H1 (cell line): ENCODE measurements around the gene DOK3. TPM values are rescaled to one million over a fixed set of nuclear protein-coding genes. Genes with fewer than 3 reads are reported as not detected.
A peak's percentile ranks its signal among the peaks of the same experiment; 100 is the strongest.

Experiments used
- CTCF ChIA-PET: fragments of 300-600 bp; sonication (Branson Sonifier 250); formaldehyde crosslinking; loops from one replicate; lab custom pipeline; 2021; ENCODE audit not compliant: partially characterized antibody; lab: Charles Lee
- POLR2A ChIA-PET: fragments of 300-600 bp; sonication (Branson Sonifier 250); formaldehyde crosslinking; loops from one replicate; lab custom pipeline; 2021; ENCODE audit warnings: inconsistent platforms; ENCODE audit not compliant: partially characterized antibody; lab: Charles Lee
- DNase-seq, 2 experiments: peaks; one replicate each; pipeline versions ENCODE4 v3.0.0 to v3.0.0-alpha.2; 2010 to 2022; ENCODE audit warnings: low spot score in 2 of 2, low read depth in 1 of 2, mixed read lengths in 1 of 2
- FAIRE-seq: peaks from 2 replicates; lab custom pipeline; 2011; peaks lifted over from hg19 to GRCh38; lab: Jason Lieb, UNC
- H2AFZ ChIP-seq: 2 replicates; pipeline ENCODE4 v1.8.1; 2012; ENCODE audit warnings: low read length, inconsistent platforms
- H2AK5ac ChIP-seq: 2 replicates; pipeline ENCODE4 v1.6.1; 2013; ENCODE audit warnings: low read depth, low read length
- H2BK120ac ChIP-seq: replicated peaks from 2 replicates; pipeline ENCODE3; 2013; ENCODE audit warnings: low read depth, low read length, inconsistent platforms
- H2BK12ac ChIP-seq: 2 replicates; pipeline ENCODE4 v1.6.1; 2013; ENCODE audit warnings: low read depth, low read length
- H2BK15ac ChIP-seq: 2 replicates; pipeline ENCODE4 v1.6.1; 2013; ENCODE audit warnings: low read length
- H2BK20ac ChIP-seq: 2 replicates; pipeline ENCODE4 v1.6.1; 2013; ENCODE audit warnings: low read length
- H2BK5ac ChIP-seq: 2 replicates; pipeline ENCODE4 v1.6.1; 2013; ENCODE audit warnings: low read depth, low read length
- H3K14ac ChIP-seq: 2 replicates; pipeline ENCODE4 v1.6.1; 2013; ENCODE audit warnings: inconsistent platforms; ENCODE audit not compliant: insufficient read length
- H3K18ac ChIP-seq: 2 replicates; pipeline ENCODE4 v1.6.1; 2013; ENCODE audit warnings: low read length; ENCODE audit errors: extremely low read depth
- H3K23ac ChIP-seq: 2 replicates; pipeline ENCODE4 v1.6.1; 2013; ENCODE audit warnings: inconsistent platforms; ENCODE audit not compliant: insufficient read length
- H3K23me2 ChIP-seq: 2 replicates; pipeline ENCODE4 v1.6.1; 2013; ENCODE audit warnings: low read depth, low read length
- H3K27ac ChIP-seq: 2 replicates; pipeline ENCODE4 v1.6.1; 2011; ENCODE audit warnings: low read depth, low read length, inconsistent platforms
- H3K27me3 ChIP-seq, 4 experiments: replicated peaks in 1 of 4; 1 replicate in 1 of 4; 2 replicates in 3 of 4; pipeline versions ENCODE4 v1.6.1 to v1.8.1; 2011 to 2013; ENCODE audit warnings: low read length in 3 of 4, mild to moderate bottlenecking in 3 of 4, inconsistent platforms in 2 of 4, mixed read lengths in 2 of 4, moderate library complexity in 1 of 4; ENCODE audit not compliant: control insufficient read depth in 3 of 4, insufficient read depth in 3 of 4; ENCODE audit errors: extremely low read depth in 1 of 4
- H3K36me3 ChIP-seq, 4 experiments: 2 replicates each; pipeline versions ENCODE4 v1.6.1 to v1.8.1; 2011 to 2013; ENCODE audit warnings: mild to moderate bottlenecking in 4 of 4, low read length in 3 of 4, moderate library complexity in 2 of 4, control low read depth in 1 of 4, inconsistent platforms in 1 of 4; ENCODE audit not compliant: insufficient read depth in 4 of 4, control insufficient read depth in 2 of 4
- H3K4ac ChIP-seq: replicated peaks from 2 replicates; pipeline ENCODE3; 2013; ENCODE audit warnings: low read length, low read depth, mixed read lengths, inconsistent platforms; ENCODE audit not compliant: insufficient read length
- H3K4me1 ChIP-seq, 4 experiments: replicated peaks in 1 of 4; 1 replicate in 1 of 4; 2 replicates in 3 of 4; pipeline versions ENCODE4 v1.6.1 to v1.8.1; 2011 to 2013; ENCODE audit warnings: low read length in 3 of 4, inconsistent platforms in 2 of 4, mixed read lengths in 1 of 4; ENCODE audit not compliant: insufficient read depth in 4 of 4, control insufficient read depth in 3 of 4
- H3K4me2 ChIP-seq, 2 experiments: 2 replicates each; pipeline versions ENCODE4 v1.6.1 to v1.8.1; 2011 to 2013; ENCODE audit warnings: low read depth in 2 of 2, low read length in 2 of 2, control low read depth in 1 of 2, inconsistent platforms in 1 of 2, mild to moderate bottlenecking in 1 of 2; ENCODE audit not compliant: insufficient read depth in 1 of 2
- H3K4me3 ChIP-seq, 4 experiments: fragments of 200-600, 300-600 bp in 1 of 4; sonication (generic), shearing (Covaris generic), sonication (Bioruptor Twin) in 1 of 4; 2 replicates each; pipeline versions ENCODE4 v1.5.1 to v1.8.1; 2011 to 2016; ENCODE audit warnings: low read length in 4 of 4, low read depth in 3 of 4, control low read depth in 2 of 4, inconsistent platforms in 2 of 4, mild to moderate bottlenecking in 2 of 4, mixed read lengths in 1 of 4, moderate library complexity in 1 of 4; ENCODE audit not compliant: insufficient read depth in 2 of 4; ENCODE audit errors: extremely low read depth in 1 of 4
- H3K56ac ChIP-seq: replicated peaks from 2 replicates; pipeline ENCODE3; 2013; ENCODE audit warnings: low read depth, mild to moderate bottlenecking, mixed read lengths, low read length, inconsistent platforms; ENCODE audit not compliant: insufficient read length
- H3K79me1 ChIP-seq: 2 replicates; pipeline ENCODE4 v1.6.1; 2013; ENCODE audit warnings: low read depth, low read length, control low read depth
- H3K79me2 ChIP-seq, 2 experiments: 2 replicates each; pipeline versions ENCODE4 v1.6.1 to v1.8.1; 2012 to 2013; ENCODE audit warnings: low read length in 2 of 2, mild to moderate bottlenecking in 2 of 2, inconsistent platforms in 1 of 2; ENCODE audit not compliant: insufficient read depth in 2 of 2, control insufficient read depth in 1 of 2
- H3K9ac ChIP-seq, 4 experiments: replicated peaks in 1 of 4; 1 replicate in 1 of 4; 2 replicates in 3 of 4; pipeline versions ENCODE4 v1.6.1 to v1.8.1; 2011 to 2013; ENCODE audit warnings: low read depth in 3 of 4, low read length in 3 of 4, control low read depth in 2 of 4, mild to moderate bottlenecking in 2 of 4, moderate library complexity in 2 of 4, inconsistent platforms in 1 of 4; ENCODE audit errors: extremely low read depth in 1 of 4
- H3K9me3 ChIP-seq, 2 experiments: 2 replicates each; pipeline versions ENCODE4 v1.6.1 to v1.8.1; 2012 to 2013; ENCODE audit warnings: mild to moderate bottlenecking in 2 of 2, moderate library complexity in 2 of 2, control low read depth in 1 of 2, inconsistent platforms in 1 of 2, low read depth in 1 of 2, low read length in 1 of 2, mixed read lengths in 1 of 2; ENCODE audit not compliant: insufficient read depth in 2 of 2
- H4K20me1 ChIP-seq, 2 experiments: replicated peaks in 1 of 2; 2 replicates each; pipeline versions ENCODE3 to v1.8.1; 2011 to 2013; ENCODE audit warnings: inconsistent platforms in 2 of 2, low read length in 2 of 2, mild to moderate bottlenecking in 1 of 2; ENCODE audit not compliant: insufficient read depth in 2 of 2, control insufficient read depth in 1 of 2
- H4K5ac ChIP-seq: 2 replicates; pipeline ENCODE4 v1.6.1; 2013; ENCODE audit warnings: low read length, low read depth, mixed read lengths, inconsistent platforms; ENCODE audit not compliant: insufficient read length
- H4K8ac ChIP-seq: 2 replicates; pipeline ENCODE4 v1.8.0; 2013; ENCODE audit warnings: mild to moderate bottlenecking, moderate library complexity, low read length, inconsistent platforms; ENCODE audit not compliant: insufficient read depth; ENCODE audit errors: extremely low read depth
- H4K91ac ChIP-seq: replicated peaks from 2 replicates; pipeline ENCODE3; 2013; ENCODE audit warnings: low read length, mixed read lengths, inconsistent platforms; ENCODE audit not compliant: insufficient read length
- CBX5 ChIP-seq: fragments of 300-800, 300-1000 bp; sonication (generic); IDR thresholded peaks from 2 replicates; pipeline ENCODE4 v1.7.1; 2016; ENCODE audit warnings: antibody characterized with exemption, low read length, low read depth
- EP300 ChIP-seq, 2 experiments: IDR thresholded peaks; 1 replicate in 1 of 2; 2 replicates in 1 of 2; pipeline ENCODE4 v1.6.1; 2011 to 2012; ENCODE audit warnings: low read depth in 2 of 2, low read length in 2 of 2, mild to moderate bottlenecking in 2 of 2, borderline replicate concordance in 1 of 2, inconsistent platforms in 1 of 2, moderate library complexity in 1 of 2
- GABPA ChIP-seq: IDR thresholded peaks from 2 replicates; pipeline ENCODE4 v1.6.1; 2011; ENCODE audit warnings: mild to moderate bottlenecking, low read length, moderate library complexity, borderline replicate concordance; ENCODE audit not compliant: insufficient read depth
- KDM1A ChIP-seq: fragments of 200-600, 300-600 bp; sonication (generic); IDR thresholded peaks from 2 replicates; pipeline ENCODE4 v1.7.1; 2016; ENCODE audit warnings: mild to moderate bottlenecking, low read length, borderline replicate concordance
- KDM5A ChIP-seq: fragments of 200-600 bp; IDR thresholded peaks from 2 replicates; pipeline ENCODE4 v1.7.1; 2012; ENCODE audit warnings: mild to moderate bottlenecking, low read length, inconsistent platforms, mixed read lengths
- POLR2AphosphoS5 ChIP-seq: IDR thresholded peaks from 2 replicates; pipeline ENCODE4 v1.6.1; 2011; ENCODE audit warnings: low read depth, low read length
- TBP ChIP-seq: IDR thresholded peaks from 2 replicates; pipeline ENCODE4 v1.6.1; 2011; ENCODE audit warnings: low read depth, low read length, improper control_type of control experiment
- ZNF274 ChIP-seq: IDR thresholded peaks from 2 replicates; pipeline ENCODE4 v1.7.0; 2012; ENCODE audit warnings: low read length, borderline replicate concordance; ENCODE audit errors: extremely low read depth
- WGBS, 2 experiments: shearing (Covaris generic) in 1 of 2; methylation state at CpG; one replicate each; pipeline versions ENCODE4 v1.1.6 to v1.1.7; 2013 to 2015; ENCODE audit warnings: low lambda C conversion rate in 2 of 2, mixed read lengths in 2 of 2, inconsistent platforms in 1 of 2, low coverage in 1 of 2, missing lambda C conversion rate in 1 of 2; ENCODE audit not compliant: insufficient replicate concordance in 2 of 2, insufficient coverage in 1 of 2, insufficient read length in 1 of 2; ENCODE audit errors: extremely low coverage in 1 of 2, missing lambda C conversion rate in 1 of 2; 5-methylcytosine and 5-hydroxymethylcytosine counted together
- polyA plus RNA-seq, 7 experiments: library from polyadenylated mRNA; depleted of rRNA in 3 of 7; stranded (reverse) in 5 of 7; unstranded in 2 of 7; fragments of >200 nt in 5 of 7; fragments of 200-250 nt in 2 of 7; gene quantifications; 1 replicate in 5 of 7; 2 replicates in 1 of 7; 4 replicates in 1 of 7; pipeline versions ENCODE4 v1.2.1 to v1.2.3, GENCODE V29; 2011 to 2013; ENCODE audit warnings: missing spikeins in 2 of 7, mixed read lengths in 2 of 7
- total RNA-seq: library from RNA; stranded (reverse); fragmentation: NEBNext Ultra II Directional; extraction: Animal tissue kit (Norgen Biotek cat#: 25700); gene quantifications from 2 replicates; pipeline ENCODE4 v1.2.1, GENCODE V29; 2021

DOK3 gene
- total and polyA plus RNA-seq, 2 of the 8 experiments (the other 6 are each of a cell fraction or from before 2014, with no cell fraction given): 4.2 to 6.4 TPM

DNA sequence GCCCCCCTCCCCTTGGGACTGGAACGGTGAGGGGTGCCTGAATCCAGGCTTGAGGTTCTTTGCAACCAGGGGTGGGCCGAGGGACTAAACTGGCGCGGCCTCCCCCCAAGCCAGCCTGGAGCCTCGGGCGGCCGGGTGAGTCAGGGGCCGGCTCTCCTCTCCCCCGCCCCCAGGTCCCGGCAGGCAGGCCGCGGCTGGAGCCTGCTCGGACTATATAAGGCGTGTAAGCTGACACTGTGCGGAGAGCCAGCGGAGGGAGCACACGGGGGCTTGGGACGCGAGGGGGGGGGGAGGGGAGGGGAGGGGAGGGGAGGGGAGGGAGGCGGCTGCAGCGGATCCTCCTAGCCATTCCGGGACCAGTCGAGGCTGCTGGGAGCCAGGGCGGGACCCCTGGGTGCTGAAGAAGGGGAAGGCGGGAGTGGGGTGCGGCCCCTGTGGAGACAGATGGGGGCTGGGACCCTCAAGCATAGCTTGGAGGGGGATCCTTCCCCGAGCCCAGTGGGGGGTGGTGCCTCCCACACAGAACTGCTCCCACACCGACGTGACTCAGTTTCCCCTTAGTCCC lies 12.8 kb downstream of the DOK3 start:
- H3K56ac ChIP-seq: peak overlapping the region; percentile 70
- DNase-seq (peak in 1 of 2 experiments; percentile 83), FAIRE-seq (no peak)
- H3K79me2 ChIP-seq: peaks cover 0 to 8% of the 10 kb centered on the region in 2 experiments; a peak in 1 of 4 replicates
- H3K9ac ChIP-seq: peak overlapping the region; percentile 46 to 93 (median 84)
- H2BK120ac ChIP-seq: no peak overlapping the region
- H4K20me1 ChIP-seq: peaks cover 3 to 4% of the 10 kb centered on the region in 2 experiments
- peak overlapping the region; percentile 91 for H4K8ac ChIP-seq
- H3K4ac ChIP-seq: peak overlapping the region; percentile 93
- H2BK15ac ChIP-seq: no peak overlapping the region; the same call in 1 of the 2 replicates
- H2AK5ac ChIP-seq: no peak overlapping the region
- peak overlapping the region; percentile 88 to 91 for H3K4me2 ChIP-seq
- H3K27ac ChIP-seq: peak overlapping the region; percentile 98
- ChIA-PET POLR2A (interaction anchor here (0.6 to 67.5 kb wide), 20 partner anchors 17 to 196 kb away, joined by 3 to 3349 read pairs (median 4); partner anchors contain the start of genes B4GALT7, DBN1, DDX41 and DOK3), CTCF (interaction anchor here (0.6 to 20.8 kb wide), 13 partner anchors 7 to 388 kb away, joined by 3 to 306 read pairs (median 9); partner anchors contain the start of genes DDX41, DOK3 and PDLIM7)
- no peak overlapping the region for H3K23ac ChIP-seq
- H3K4me3 ChIP-seq: peak overlapping the region; percentile 61 to 83 (median 68)
- H2BK5ac ChIP-seq: peak overlapping the region; percentile 91; the same call in 1 of the 2 replicates
- no peak overlapping the region for H2BK20ac ChIP-seq
- no peaks in the 10 kb centered on the region; the same call in 1 of the 2 replicates for H3K79me1 ChIP-seq
- peak overlapping the region; percentile 89 for H4K5ac ChIP-seq
- 1% methylated on average over 14 of the region's 29 CpGs; no CpG with 5 or more reads in 1 of the 2 experiments for WGBS, 2 experiments
- H2AFZ ChIP-seq: no peak overlapping the region
- H3K4me1 ChIP-seq: peaks cover 0 to 31% (median 27%) of the 10 kb centered on the region in 4 experiments; a peak in 6 of 7 replicates
- no peaks in the 10 kb centered on the region for H3K9me3 ChIP-seq
- peaks cover 2 to 12% (median 11%) of the 10 kb centered on the region in 4 experiments; a peak in 6 of 7 replicates for H3K27me3 ChIP-seq
- H3K18ac ChIP-seq: peak overlapping the region; percentile 91
- H2BK12ac ChIP-seq: no peak overlapping the region
- no peak overlapping the region for H3K14ac ChIP-seq
- H4K91ac ChIP-seq: peak overlapping the region; percentile 88
- peaks cover 0 to 6% (median 5%) of the 10 kb centered on the region in 4 experiments; a peak in 4 of 8 replicates for H3K36me3 ChIP-seq
- H3K23me2 ChIP-seq: peaks cover 10% of the 10 kb centered on the region
- TF ChIP-seq TBP (peak; percentile 78), ZNF274 (no peak), KDM1A (no peak), GABPA (no peak; the same call in 1 of the 2 replicates), EP300 (IDR thresholded peaks at IDR 0.05; ENCODE audit: borderline replicate concordance in 1 of 2, low read depth in 2 of 2, low read length in 2 of 2) (0 out of 3 replicates have a peak, but pooled peaks of 1 of the 2 experiments have one; percentile 64), POLR2AphosphoS5 (peak; percentile 11), CBX5 (no peak), KDM5A (no peak)
